SJCRH30 (cell line): ENCODE data around the gene TBX4. TPM values are rescaled to one million over a fixed set of nuclear protein-coding genes. Genes with fewer than 3 reads are reported as not detected.

Source experiments
- DNase-seq, 2 experiments: peaks; one replicate each; pipeline ENCODE4 v3.0.0-alpha.2; 2015 to 2020
- H3K27ac ChIP-seq: fragments of 250-450 bp; sonication (Bioruptor Pico); 2 replicates; pipeline ENCODE4 v1.5.1; 2020; ENCODE audit warnings: mild to moderate bottlenecking, moderate library complexity
- H3K27me3 ChIP-seq: fragments of 250-450 bp; sonication (Bioruptor Pico); 2 replicates; pipeline ENCODE4 v1.5.1; 2020; ENCODE audit warnings: mild to moderate bottlenecking, moderate library complexity
- H3K36me3 ChIP-seq: fragments of 250-450 bp; sonication (Bioruptor Pico); 2 replicates; pipeline ENCODE4 v1.5.1; 2020; ENCODE audit warnings: mild to moderate bottlenecking, moderate library complexity
- H3K4me1 ChIP-seq: fragments of 250-450 bp; sonication (Bioruptor Pico); 2 replicates; pipeline ENCODE4 v1.5.1; 2020; ENCODE audit warnings: mild to moderate bottlenecking, moderate library complexity
- H3K4me3 ChIP-seq: fragments of 250-450 bp; sonication (Bioruptor Pico); 2 replicates; pipeline ENCODE4 v1.5.1; 2020; ENCODE audit warnings: mild to moderate bottlenecking, moderate library complexity
- H3K9me3 ChIP-seq: fragments of 250-450 bp; sonication (Bioruptor Pico); replicated peaks from 2 replicates; pipeline ENCODE4 v1.5.1; 2020; ENCODE audit warnings: mild to moderate bottlenecking, moderate library complexity
- total RNA-seq: library from RNA; depleted of rRNA; stranded (reverse); fragments of >200 nt; shearing (Covaris generic); gene quantifications from 2 replicates; pipeline ENCODE4 v1.2.3, GENCODE V29; 2014

The TBX4 gene
- total RNA-seq, 1 experiment from 2014 or later: 0.42 TPM

DNA sequence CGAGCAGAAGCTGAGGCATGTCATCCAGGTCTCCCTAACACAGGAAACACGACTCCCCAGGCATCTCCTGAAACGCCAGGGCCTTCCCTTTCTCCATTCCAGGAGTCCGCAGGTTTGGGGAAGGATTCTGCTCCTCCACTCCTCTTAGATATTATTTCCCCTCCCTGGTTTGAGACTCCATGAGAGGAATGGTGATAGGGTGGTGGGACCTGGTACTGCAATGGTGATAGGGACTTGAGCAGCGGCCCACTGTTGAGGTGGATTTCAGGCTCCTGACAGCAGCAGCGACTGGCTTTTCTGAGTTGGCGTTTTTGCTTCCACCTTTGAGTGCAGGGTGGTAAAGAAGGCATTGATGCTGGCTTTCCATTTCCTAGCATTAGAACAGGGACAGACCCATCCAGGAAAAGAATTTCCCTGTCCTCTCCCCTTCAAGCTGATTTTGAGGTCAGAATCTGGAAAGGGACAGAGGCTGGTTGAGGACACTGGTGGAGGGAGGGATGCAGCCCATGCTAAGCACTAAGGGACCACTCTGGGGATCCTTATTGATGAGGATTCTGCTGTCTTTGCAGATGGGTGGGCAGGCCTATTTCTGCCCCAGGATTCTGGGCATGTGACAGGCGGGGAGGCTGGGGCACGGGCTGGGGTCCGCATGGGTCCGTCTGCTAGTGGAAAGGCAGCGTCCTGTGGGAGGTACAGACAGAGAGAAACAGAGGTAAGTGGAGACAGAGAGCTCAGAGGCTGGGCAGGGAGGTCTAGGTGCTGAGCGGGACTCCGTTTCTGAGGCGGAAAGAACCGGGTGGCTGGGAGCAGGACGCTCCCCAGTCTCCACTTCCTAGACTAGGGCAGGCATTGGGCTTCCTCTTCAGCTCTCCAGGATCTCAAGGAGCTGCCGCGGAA lies 1.3 kb upstream of the TBX4 start:
- Histone ChIP-seq H3K27ac (no peak overlapping the region), H3K4me3 (no peak overlapping the region), H3K36me3 (no peaks in the 10 kb centered on the region), H3K9me3 (no peaks in the 10 kb centered on the region; the same call in 1 of the 2 replicates), H3K27me3 (no peaks in the 10 kb centered on the region), H3K4me1 (no peaks in the 10 kb centered on the region)
- DNase-seq: no peak

GRCh38 chr17:61451538-61452300 lies 503 bp upstream of the TBX4 start:
- Histone ChIP-seq H3K4me3 (no peak overlapping the region), H3K4me1 (no peaks in the 10 kb centered on the region), H3K9me3 (no peaks in the 10 kb centered on the region; the same call in 1 of the 2 replicates), H3K27ac (no peak overlapping the region), H3K27me3 (no peaks in the 10 kb centered on the region), H3K36me3 (no peaks in the 10 kb centered on the region)
- DNase-seq: no peak

DNA sequence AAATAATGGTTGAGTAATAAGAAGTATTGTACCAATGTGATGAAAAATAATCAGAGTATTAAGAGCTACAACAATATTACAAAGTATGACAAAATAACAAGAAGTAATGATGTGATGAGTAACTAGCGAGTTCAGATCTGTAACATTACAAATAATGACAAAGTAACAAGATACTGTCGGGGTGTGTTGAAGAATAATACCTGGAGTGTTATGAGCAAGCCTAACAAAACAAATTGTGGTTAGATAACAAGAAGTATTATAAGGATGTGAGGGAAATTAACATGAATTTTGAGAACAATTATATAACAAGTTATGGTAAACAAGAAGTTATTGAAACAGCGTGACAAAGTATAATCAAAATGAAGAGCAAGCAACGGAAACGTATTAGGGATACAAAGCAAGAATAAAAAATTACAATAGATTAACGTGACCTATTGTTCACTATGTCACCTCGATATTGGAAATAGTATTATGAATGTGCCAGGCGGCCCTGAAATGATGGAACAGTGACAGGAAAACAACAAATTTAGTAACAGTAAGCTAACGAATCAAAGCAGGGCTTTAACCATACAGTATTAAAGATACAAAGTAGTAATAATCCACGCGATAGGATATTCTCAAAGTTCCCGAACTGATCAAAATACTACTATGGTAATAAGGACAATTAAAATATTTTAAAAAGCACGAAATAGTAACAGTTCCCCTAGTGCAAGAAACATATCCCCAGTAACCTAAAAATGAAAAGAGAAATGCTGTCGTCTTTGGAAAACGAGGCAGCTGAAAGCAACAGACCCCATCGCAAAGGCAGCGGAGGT lies 1.6 kb downstream of the TBX4 start:
- no peak overlapping the region for H3K4me3 ChIP-seq
- H3K27ac ChIP-seq: no peak overlapping the region
- H3K9me3 ChIP-seq: no peaks in the 10 kb centered on the region; the same call in 1 of the 2 replicates
- no peak for DNase-seq
- no peaks in the 10 kb centered on the region for H3K36me3 ChIP-seq
- H3K4me1 ChIP-seq: no peaks in the 10 kb centered on the region
- no peaks in the 10 kb centered on the region for H3K27me3 ChIP-seq

DNA sequence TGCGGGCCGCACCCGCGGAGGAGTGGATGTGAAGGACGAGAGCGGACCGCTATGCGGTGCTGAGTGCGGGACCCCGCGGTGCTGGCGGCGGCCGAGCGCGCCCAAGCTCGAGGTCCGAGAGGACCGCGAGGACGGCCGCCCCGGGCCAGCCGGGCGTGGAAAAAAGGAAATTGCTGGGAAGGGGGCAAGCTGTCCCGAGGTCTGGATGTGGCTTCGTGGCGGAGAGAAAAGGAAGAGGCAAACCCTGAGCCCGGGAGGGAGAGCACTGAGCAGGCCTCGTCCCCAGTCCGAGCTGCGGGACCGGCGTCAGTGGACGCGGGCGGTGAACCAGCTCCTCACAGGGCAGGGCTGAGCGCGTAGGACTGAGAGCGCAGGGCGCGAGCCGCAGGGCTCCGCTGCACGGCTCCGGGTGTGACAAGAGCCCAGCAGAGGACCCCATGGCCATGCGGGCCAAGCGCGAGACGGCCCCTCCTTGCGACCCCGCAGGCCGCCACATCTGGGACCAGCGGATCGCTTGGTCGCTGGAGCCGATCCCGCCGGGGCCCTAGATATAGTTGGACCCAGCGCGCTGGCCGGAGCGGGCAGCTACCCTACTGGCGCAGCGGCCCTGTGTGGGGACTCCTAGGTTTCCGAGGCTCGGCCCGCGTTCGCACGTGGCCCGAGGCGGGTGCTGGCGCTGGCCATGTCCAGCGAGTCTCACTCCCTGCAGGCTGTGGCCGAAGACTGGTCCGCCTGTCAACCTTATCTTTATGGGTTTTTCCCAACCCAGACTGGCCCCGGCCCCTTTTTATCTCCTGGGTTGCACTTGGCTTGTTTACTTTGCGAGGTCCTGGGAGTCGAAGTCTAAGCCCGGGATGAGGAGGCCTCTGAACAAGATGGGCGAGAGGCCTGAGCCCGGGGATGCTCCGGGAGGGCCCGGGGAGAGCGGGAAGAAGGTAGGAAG lies 2.4 kb downstream of the TBX4 start:
- Histone ChIP-seq H3K27me3 (no peaks in the 10 kb centered on the region), H3K4me3 (no peak overlapping the region), H3K4me1 (no peaks in the 10 kb centered on the region), H3K27ac (no peak overlapping the region), H3K36me3 (no peaks in the 10 kb centered on the region), H3K9me3 (no peaks in the 10 kb centered on the region; the same call in 1 of the 2 replicates)
- no peak for DNase-seq

DNA sequence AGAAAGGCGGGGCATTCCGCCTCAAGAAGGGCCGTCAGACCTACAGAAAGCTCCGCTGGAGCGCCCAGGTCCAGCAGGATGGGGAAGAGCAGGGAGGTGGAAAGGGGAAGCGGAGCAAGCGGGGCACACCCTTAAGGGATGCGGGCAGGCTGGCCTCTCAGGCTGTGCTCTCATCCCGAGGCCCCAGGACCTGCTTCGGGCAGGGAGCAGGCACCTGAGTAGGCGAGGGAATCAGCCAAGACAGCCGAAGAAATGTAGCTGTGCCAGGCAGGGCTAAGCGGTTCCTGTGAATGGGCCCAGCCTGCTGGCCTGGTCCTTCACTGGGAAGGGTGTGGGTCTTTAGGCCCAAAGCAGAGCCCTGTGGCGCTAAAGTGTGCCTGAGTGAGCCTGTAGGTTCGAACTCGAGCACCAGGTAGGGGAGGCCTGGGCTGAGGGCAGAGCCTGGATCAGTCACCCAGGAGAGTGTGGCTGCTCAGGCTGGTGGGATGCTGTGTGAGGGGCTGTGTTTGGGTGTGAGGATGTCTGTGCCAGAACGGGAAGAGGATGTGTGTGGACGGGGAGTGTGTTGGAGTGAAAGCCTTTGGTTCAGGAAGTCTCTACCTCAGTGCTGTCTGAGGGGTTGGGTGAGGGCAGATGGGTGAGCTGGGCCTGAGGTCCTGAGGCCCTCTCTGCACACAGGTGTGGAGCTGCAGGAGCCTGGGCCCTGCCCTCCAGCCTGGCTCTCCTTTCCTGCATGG lies 3.3 kb downstream of the TBX4 start:
- Histone ChIP-seq H3K27me3 (no peaks in the 10 kb centered on the region), H3K27ac (no peak overlapping the region)

DNA sequence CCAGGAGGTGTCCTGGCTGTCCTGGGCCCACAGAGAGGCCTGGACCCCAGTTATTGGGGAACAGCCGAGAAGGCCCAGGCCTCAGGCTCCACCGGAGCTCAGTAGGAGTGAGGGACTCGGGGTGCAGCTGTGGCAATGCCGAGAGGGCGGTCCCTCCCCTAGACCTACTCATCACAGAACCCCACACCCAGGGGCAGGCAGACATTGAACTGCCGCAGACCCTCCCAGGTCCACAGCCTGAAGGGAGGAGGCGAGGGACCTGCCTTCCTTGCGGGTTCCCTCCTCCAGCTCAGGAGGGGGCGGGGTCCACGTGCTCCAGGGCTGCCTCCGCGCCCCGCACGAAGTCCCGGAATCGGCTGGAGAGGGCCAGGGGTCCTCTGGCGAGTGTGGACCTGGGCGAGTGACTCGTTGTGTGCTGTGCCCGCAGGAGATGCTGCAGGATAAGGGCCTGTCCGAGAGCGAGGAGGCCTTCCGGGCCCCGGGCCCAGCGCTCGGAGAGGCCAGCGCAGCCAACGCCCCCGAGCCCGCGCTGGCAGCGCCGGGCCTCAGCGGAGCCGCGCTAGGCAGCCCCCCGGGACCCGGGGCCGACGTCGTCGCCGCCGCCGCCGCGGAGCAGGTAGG lies 3.9 kb downstream of the TBX4 start:
- H3K9me3 ChIP-seq: no peaks in the 10 kb centered on the region; the same call in 1 of the 2 replicates
- H3K27ac ChIP-seq: no peak overlapping the region
- DNase-seq: no peak
- no peak overlapping the region for H3K4me3 ChIP-seq
- H3K36me3 ChIP-seq: no peaks in the 10 kb centered on the region
- H3K27me3 ChIP-seq: no peaks in the 10 kb centered on the region
- H3K4me1 ChIP-seq: no peaks in the 10 kb centered on the region

More for the DNA sequence above, 3.3 kb downstream of the TBX4 start:
- no peaks in the 10 kb centered on the region for H3K4me1 ChIP-seq
- no peaks in the 10 kb centered on the region; the same call in 1 of the 2 replicates for H3K9me3 ChIP-seq
- DNase-seq: no peak
- H3K4me3 ChIP-seq: no peak overlapping the region
- H3K36me3 ChIP-seq: no peaks in the 10 kb centered on the region

GRCh38 chr17:61456688-61457225 lies 4.5 kb downstream of the TBX4 start:
- no peak for DNase-seq
- Histone ChIP-seq H3K4me3 (no peak overlapping the region), H3K27me3 (no peaks in the 10 kb centered on the region), H3K36me3 (no peaks in the 10 kb centered on the region), H3K9me3 (no peaks in the 10 kb centered on the region; the same call in 1 of the 2 replicates), H3K27ac (no peak overlapping the region), H3K4me1 (no peaks in the 10 kb centered on the region)

DNA sequence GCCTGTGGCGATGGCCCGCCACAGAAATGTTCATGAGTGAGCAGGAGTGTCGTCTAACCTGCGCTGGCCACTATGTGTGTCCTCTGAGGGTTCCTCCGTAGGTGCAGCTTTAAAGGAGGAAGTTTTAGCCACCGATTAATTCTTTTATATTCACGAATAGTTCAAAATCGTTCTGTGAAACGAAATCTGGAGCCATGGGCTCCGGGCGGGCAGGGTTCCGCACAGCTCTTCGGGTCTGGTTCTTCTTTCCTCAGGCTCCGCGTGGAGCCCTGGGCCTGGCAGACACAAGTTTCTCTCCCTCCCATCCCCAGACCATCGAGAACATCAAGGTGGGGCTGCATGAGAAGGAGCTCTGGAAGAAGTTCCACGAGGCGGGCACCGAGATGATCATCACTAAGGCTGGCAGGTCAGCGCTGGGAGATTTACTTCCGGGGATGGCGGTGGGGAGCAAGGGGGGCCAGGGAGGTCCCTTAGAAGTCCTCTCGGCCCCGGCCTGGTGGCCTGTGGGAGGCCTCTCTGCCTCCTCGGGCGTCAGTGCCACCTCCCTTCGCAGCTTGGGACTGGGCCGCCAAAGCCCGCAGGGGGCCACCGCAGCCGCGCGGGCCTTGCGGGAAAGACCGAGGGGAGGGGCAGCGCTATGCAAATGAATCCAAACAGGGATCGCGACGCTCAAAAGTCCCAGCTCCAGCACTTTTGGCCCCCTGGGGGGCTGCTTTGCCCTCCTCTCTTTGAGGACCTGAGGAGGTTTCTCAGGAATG lies 5.2 kb downstream of the TBX4 start:
- DNase-seq: no peak
- Histone ChIP-seq H3K27ac (no peak overlapping the region), H3K27me3 (no peaks in the 10 kb centered on the region), H3K36me3 (no peaks in the 10 kb centered on the region), H3K9me3 (no peaks in the 10 kb centered on the region; the same call in 1 of the 2 replicates), H3K4me1 (no peaks in the 10 kb centered on the region), H3K4me3 (no peak overlapping the region)

GRCh38 chr17:61458000-61458399 lies 5.8 kb downstream of the TBX4 start:
- no peaks in the 10 kb centered on the region for H3K4me1 ChIP-seq
- H3K4me3 ChIP-seq: no peak overlapping the region
- H3K27me3 ChIP-seq: no peaks in the 10 kb centered on the region
- H3K27ac ChIP-seq: no peak overlapping the region
- no peaks in the 10 kb centered on the region for H3K36me3 ChIP-seq
- no peak for DNase-seq
- H3K9me3 ChIP-seq: no peaks in the 10 kb centered on the region; the same call in 1 of the 2 replicates

GRCh38 chr17:61458421-61459141 lies 6.4 kb downstream of the TBX4 start:
- Histone ChIP-seq H3K27ac (no peak overlapping the region), H3K36me3 (no peaks in the 10 kb centered on the region), H3K4me3 (no peak overlapping the region), H3K4me1 (no peaks in the 10 kb centered on the region; the same call in 1 of the 2 replicates), H3K9me3 (no peaks in the 10 kb centered on the region; the same call in 1 of the 2 replicates), H3K27me3 (no peaks in the 10 kb centered on the region)
- DNase-seq: no peak

- Histone ChIP-seq H3K4me3 (no peak overlapping the region), H3K36me3 (no peaks in the 10 kb centered on the region), H3K27ac (no peak overlapping the region), H3K4me1 (no peaks in the 10 kb centered on the region; the same call in 1 of the 2 replicates), H3K9me3 (no peaks in the 10 kb centered on the region), H3K27me3 (no peaks in the 10 kb centered on the region)
- DNase-seq: no peak
Observed at GRCh38 chr17:61459142-61459809, 7.1 kb downstream of the TBX4 start.
